Fibroblast of the conjunctiva (primary cell): ENCODE data around the gene TMEM87B.

Source experiments
- DNase-seq: peaks from one replicate; pipeline ENCODE4 v3.0.0-alpha.2; 2010; ENCODE audit warnings: low read depth

Gene TMEM87B

GRCh38 chr2:112054847-112055729, at the start of gene TMEM87B:
TMEM87B (plus strand) TSS chr2:112055269; CDS start chr2:112055592, 323 bp downstream.
- DNase-seq: peak; percentile 97

GRCh38 chr2:112005406-112006075, 49.5 kb upstream of the TMEM87B start:
- no peak for DNase-seq

GRCh38 chr2:112006076-112006410, 49.0 kb upstream of the TMEM87B start:
- peak; percentile 13 for DNase-seq

GRCh38 chr2:112007493-112007892, 47.6 kb upstream of the TMEM87B start:
- no peak for DNase-seq

GRCh38 chr2:112008910-112009485, 46.1 kb upstream of the TMEM87B start:
- no peak for DNase-seq

GRCh38 chr2:112010751-112011150, 44.3 kb upstream of the TMEM87B start:
- no peak for DNase-seq

- no peak for DNase-seq
These were observed 42.5 kb upstream of the TMEM87B start for GRCh38 chr2:112012556-112012955.

GRCh38 chr2:112018846-112019245, 36.2 kb upstream of the TMEM87B start:
- no peak for DNase-seq

GRCh38 chr2:112019569-112019982, 35.5 kb upstream of the TMEM87B start:
- no peak for DNase-seq

- DNase-seq: no peak
These were observed 34.5 kb upstream of the TMEM87B start for GRCh38 chr2:112020561-112020960.

GRCh38 chr2:112021290-112021689, 33.8 kb upstream of the TMEM87B start:
- no peak for DNase-seq

GRCh38 chr2:112021781-112022231, 33.3 kb upstream of the TMEM87B start:
- no peak for DNase-seq

- no peak for DNase-seq
These were observed 31.4 kb upstream of the TMEM87B start for GRCh38 chr2:112023707-112024106.

GRCh38 chr2:112024231-112024630, 30.8 kb upstream of the TMEM87B start:
- DNase-seq: no peak

GRCh38 chr2:112024896-112025491, 30.1 kb upstream of the TMEM87B start:
- no peak for DNase-seq

- DNase-seq: no peak
These were observed 28.6 kb upstream of the TMEM87B start for GRCh38 chr2:112026509-112026908.

- no peak for DNase-seq
These were observed 27.3 kb upstream of the TMEM87B start for GRCh38 chr2:112027767-112028166.

- DNase-seq: no peak
These were observed 25.9 kb upstream of the TMEM87B start for GRCh38 chr2:112029164-112029563.

GRCh38 chr2:112031473-112032223, 23.4 kb upstream of the TMEM87B start:
- no peak for DNase-seq

- DNase-seq: no peak
These were observed 22.9 kb upstream of the TMEM87B start for GRCh38 chr2:112032224-112032586.

GRCh38 chr2:112032689-112033465, 22.2 kb upstream of the TMEM87B start:
- no peak for DNase-seq
